ENCODE results near the gene LUC7L2. TPM values are rescaled to one million over a fixed set of nuclear protein-coding genes. Genes with fewer than 3 reads are reported as not detected.

LUC7L2 gene
- total RNA-seq, 3 donors from 2014 or later (not counting 1 experiment from before 2014, with no cell fraction given) = 183 to 192 (median 186) TPM

DNA sequence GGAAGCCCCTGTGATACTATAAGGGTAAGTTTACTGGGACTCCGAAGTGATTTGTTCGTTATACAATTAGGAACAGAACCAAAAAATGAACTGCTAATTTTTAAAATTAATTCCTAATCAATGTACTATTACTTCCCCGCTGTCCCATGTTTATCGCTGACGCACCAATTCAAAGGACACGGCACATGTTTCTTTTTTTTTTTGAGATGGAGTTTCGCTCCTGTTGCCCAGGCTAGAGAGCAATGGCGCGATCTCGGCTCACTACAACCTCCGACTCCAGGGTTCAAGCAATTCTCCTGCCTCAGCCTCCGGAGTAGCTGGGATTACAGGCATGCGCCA is 20.0 kb upstream of the LUC7L2 start:
- peaks cover 8% of the 10 kb centered on the region in 2 donors for H3K27me3 Mint-ChIP-seq (ENCODE audit: low read depth in 2 of 2)
- no peaks in the 10 kb centered on the region for H3K27me3 ChIP-seq (ENCODE audit: control insufficient read depth, insufficient read depth, low read length)

DNA sequence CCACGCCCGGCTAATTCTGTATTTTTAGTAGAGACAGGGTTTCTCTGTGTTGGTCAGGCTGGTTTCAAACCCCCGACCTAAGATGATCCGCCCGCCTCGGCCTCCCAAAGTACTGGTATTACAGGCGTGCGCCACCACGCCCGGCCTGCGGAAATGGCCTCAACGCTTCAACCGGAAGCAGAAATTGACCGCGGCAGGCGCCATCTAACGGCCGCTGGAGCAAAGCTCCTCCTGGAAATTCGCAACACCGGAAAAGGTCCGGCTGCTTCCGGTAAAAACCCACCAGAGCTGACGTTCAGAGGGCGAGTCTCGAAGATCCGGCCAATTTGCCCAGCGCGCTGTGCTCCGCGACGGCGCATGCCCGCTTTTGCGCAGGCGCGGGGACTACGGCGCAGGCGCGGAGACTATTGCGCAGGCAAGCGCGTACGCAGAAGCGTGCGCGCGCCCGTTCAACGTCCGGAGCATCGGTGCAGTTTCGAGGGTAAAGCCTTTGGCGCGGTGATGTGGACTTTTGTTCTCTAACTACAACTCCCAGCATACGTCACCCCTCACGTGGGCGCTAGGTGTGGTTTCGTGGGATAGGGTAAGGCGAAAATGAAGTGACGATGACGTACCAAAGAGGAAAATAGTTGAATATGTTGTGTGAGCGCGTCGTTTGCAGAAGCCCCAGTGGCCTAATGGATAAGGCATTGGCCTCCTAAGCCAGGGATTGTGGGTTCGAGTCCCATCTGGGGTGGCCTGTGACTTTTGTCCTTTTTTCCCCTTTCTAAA is 19.5 kb upstream of the LUC7L2 start:
- 2% methylated on average over 61 of the region's 66 CpGs for WGBS (ENCODE audit: insufficient coverage)
- Mint-ChIP-seq H3K27me3 (ENCODE audit: low read depth in 2 of 2) (peaks cover 4 to 8% of the 10 kb centered on the region in 2 donors), H3K36me3 (peaks cover 11% of the 10 kb centered on the region), H3K9me3 (peaks cover 2 to 8% of the 10 kb centered on the region in 2 donors), H3K4me1 (peaks cover 28 to 31% of the 10 kb centered on the region in 2 donors), H3K4me3 (peak overlapping the region; percentile 98), H3K27ac (peak overlapping the region; percentile 100)
- DNase-seq = peak; percentile 94 to 100
- peak overlapping the region; percentile 98 for H3K27ac ChIP-seq (ENCODE audit: low read length)
- no peaks in the 10 kb centered on the region for H3K27me3 ChIP-seq (ENCODE audit: control insufficient read depth, insufficient read depth, low read length)
- ATAC-seq = peak; percentile 73 to 91 (median 81)
- peak overlapping the region; percentile 89 for H3K4me3 ChIP-seq (ENCODE audit: low read length)
- intact Hi-C loops (cut with micrococcal nuclease) = loop anchor here (1.0 to 2.0 kb wide), 4 partner anchors 19 to 837 kb away; partner anchors contain the start of genes KDM7A, LUC7L2, UBN2 and ZC3HAV1
- H3K9me3 ChIP-seq (ENCODE audit: control insufficient read depth, insufficient read depth, low read length) = peaks cover 4% of the 10 kb centered on the region
- H3K4me1 ChIP-seq (ENCODE audit: control insufficient read depth, insufficient read depth, low read length) = peaks cover 15% of the 10 kb centered on the region
- no peaks in the 10 kb centered on the region for H3K36me3 ChIP-seq (ENCODE audit: control insufficient read depth, insufficient read depth, low read length)
- TF ChIP-seq, protein P1, sequence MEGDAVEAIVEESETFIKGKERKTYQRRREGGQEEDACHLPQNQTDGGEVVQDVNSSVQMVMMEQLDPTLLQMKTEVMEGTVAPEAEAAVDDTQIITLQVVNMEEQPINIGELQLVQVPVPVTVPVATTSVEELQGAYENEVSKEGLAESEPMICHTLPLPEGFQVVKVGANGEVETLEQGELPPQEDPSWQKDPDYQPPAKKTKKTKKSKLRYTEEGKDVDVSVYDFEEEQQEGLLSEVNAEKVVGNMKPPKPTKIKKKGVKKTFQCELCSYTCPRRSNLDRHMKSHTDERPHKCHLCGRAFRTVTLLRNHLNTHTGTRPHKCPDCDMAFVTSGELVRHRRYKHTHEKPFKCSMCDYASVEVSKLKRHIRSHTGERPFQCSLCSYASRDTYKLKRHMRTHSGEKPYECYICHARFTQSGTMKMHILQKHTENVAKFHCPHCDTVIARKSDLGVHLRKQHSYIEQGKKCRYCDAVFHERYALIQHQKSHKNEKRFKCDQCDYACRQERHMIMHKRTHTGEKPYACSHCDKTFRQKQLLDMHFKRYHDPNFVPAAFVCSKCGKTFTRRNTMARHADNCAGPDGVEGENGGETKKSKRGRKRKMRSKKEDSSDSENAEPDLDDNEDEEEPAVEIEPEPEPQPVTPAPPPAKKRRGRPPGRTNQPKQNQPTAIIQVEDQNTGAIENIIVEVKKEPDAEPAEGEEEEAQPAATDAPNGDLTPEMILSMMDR (IDR thresholded peaks at IDR 0.05) = no peak

More for the DNA sequence above, 20.0 kb upstream of the LUC7L2 start:
- TF ChIP-seq, protein P1 (IDR thresholded peaks at IDR 0.05) = no peak
- WGBS (ENCODE audit: insufficient coverage) = 92% methylated on average over 13 of the region's 13 CpGs
- no peak for DNase-seq
- H3K36me3 ChIP-seq (ENCODE audit: control insufficient read depth, insufficient read depth, low read length) = no peaks in the 10 kb centered on the region
- H3K4me1 ChIP-seq (ENCODE audit: control insufficient read depth, insufficient read depth, low read length) = peaks cover 15% of the 10 kb centered on the region
- intact Hi-C loops (cut with micrococcal nuclease) = loop anchor here (1.0 to 2.0 kb wide), 4 partner anchors 20 to 837 kb away; partner anchors contain the start of genes KDM7A, LUC7L2, UBN2 and ZC3HAV1
- Mint-ChIP-seq H3K4me3 (peak overlapping the region; percentile 98), H3K9me3 (peaks cover 2 to 8% of the 10 kb centered on the region in 2 donors), H3K4me1 (peaks cover 28 to 31% of the 10 kb centered on the region in 2 donors), H3K27ac (peak overlapping the region; percentile 100), H3K36me3 (peaks cover 11% of the 10 kb centered on the region)
- peaks cover 4% of the 10 kb centered on the region for H3K9me3 ChIP-seq (ENCODE audit: control insufficient read depth, insufficient read depth, low read length)
- peak overlapping the region; percentile 98 for H3K27ac ChIP-seq (ENCODE audit: low read length)
- no peak for ATAC-seq
- peak overlapping the region; percentile 89 for H3K4me3 ChIP-seq (ENCODE audit: low read length)

DNA sequence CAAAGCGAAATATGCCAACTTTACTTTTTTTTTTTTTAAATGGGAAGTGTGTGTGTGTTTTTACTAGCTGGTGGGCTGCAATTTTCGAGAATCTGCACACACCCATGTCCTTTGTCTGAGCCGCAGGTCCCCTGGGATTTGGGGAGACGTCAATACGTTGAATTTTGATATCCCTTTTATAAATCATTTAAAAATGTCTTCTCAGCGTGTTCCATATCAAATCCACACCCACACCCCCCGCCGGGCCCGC is 19.0 kb upstream of the LUC7L2 start:
- peaks cover 11% of the 10 kb centered on the region for H3K36me3 Mint-ChIP-seq
- DNase-seq = no peak
- Histone ChIP-seq H3K36me3 (ENCODE audit: control insufficient read depth, insufficient read depth, low read length) (no peaks in the 10 kb centered on the region), H3K9me3 (ENCODE audit: control insufficient read depth, insufficient read depth, low read length) (peaks cover 4% of the 10 kb centered on the region), H3K4me1 (ENCODE audit: control insufficient read depth, insufficient read depth, low read length) (peaks cover 15% of the 10 kb centered on the region), H3K27ac (ENCODE audit: low read length) (peak overlapping the region; percentile 98), H3K27me3 (ENCODE audit: control insufficient read depth, insufficient read depth, low read length) (no peaks in the 10 kb centered on the region), H3K4me3 (ENCODE audit: low read length) (peak overlapping the region; percentile 89)
- H3K27ac Mint-ChIP-seq = peak overlapping the region; percentile 100
- TF ChIP-seq, protein P1 (IDR thresholded peaks at IDR 0.05) = no peak
- intact Hi-C loops (cut with micrococcal nuclease) = loop anchor here (1.0 to 2.0 kb wide), 4 partner anchors 19 to 836 kb away; partner anchors contain the start of genes KDM7A, LUC7L2, UBN2 and ZC3HAV1
- 0% methylated on average over 8 of the region's 9 CpGs for WGBS (ENCODE audit: insufficient coverage)
- peaks cover 2 to 8% of the 10 kb centered on the region in 2 donors for H3K9me3 Mint-ChIP-seq
- ATAC-seq = no peak
- H3K27me3 Mint-ChIP-seq (ENCODE audit: low read depth in 2 of 2) = peaks cover 4 to 8% of the 10 kb centered on the region in 2 donors
- H3K4me3 Mint-ChIP-seq = peak overlapping the region; percentile 98
- peaks cover 28 to 31% of the 10 kb centered on the region in 2 donors for H3K4me1 Mint-ChIP-seq
